HCT116 (cell line): ENCODE measurements around the gene CADPS2. TPM values are rescaled to one million over a fixed set of nuclear protein-coding genes. Genes with fewer than 3 reads are reported as not detected.

Source experiments
- ATAC-seq: fragments of 200-7000 bp; cut with Tn5 transposase; 2 replicates; pipeline ENCODE4 v1.9.1; 2020; ENCODE audit warnings: mild to moderate bottlenecking, moderate library complexity
- BruUV-seq: library from RNA; stranded (reverse); fragments of 400-500 nt; replicated peaks from 2 replicates; lab custom pipeline; 2021; lab: Mats Ljungman, UMichigan
- CTCF ChIA-PET: fragments of 300-600 bp; sonication (Branson Sonifier 250); formaldehyde crosslinking; loops from one replicate; lab custom pipeline; 2021; ENCODE audit warnings: antibody characterized with exemption; lab: Charles Lee
- POLR2A ChIA-PET: fragments of 300-600, 350-600 bp; sonication (Branson Sonifier 250); formaldehyde crosslinking; loops from one replicate; lab custom pipeline; 2021; ENCODE audit warnings: antibody characterized with exemption; lab: Charles Lee
- RAD21 ChIA-PET, 2 experiments: fragments of 300-600 bp; sonication (Branson Sonifier 250); formaldehyde crosslinking; loops; one replicate each; lab custom pipeline; 2023; ENCODE audit warnings: low total read pairs in 2 of 2; ENCODE audit not compliant: uncharacterized antibody in 2 of 2, unreplicated experiment in 2 of 2, low non-redundant PET in 1 of 2; lab: Charles Lee
- DNase-seq: peaks from one replicate; pipeline ENCODE4 v3.0.0-alpha.2; 2010; ENCODE audit warnings: low read depth, low spot score
- H2AFZ ChIP-seq: fragments of 200-600 bp; shearing (Covaris generic), sonication (generic); 2 replicates; pipeline ENCODE4 v1.6.1; 2017; ENCODE audit warnings: low read depth, mixed run types, mixed read lengths, antibody characterized with exemption, low read length; ENCODE audit not compliant: poor library complexity, severe bottlenecking
- H3K27ac ChIP-seq: 2 replicates; pipeline ENCODE4 v1.5.1; 2012; ENCODE audit warnings: low read depth, low read length
- H3K27me3 ChIP-seq: fragments of 200-600 bp; sonication (generic); 2 replicates; pipeline ENCODE4 v1.6.1; 2016; ENCODE audit warnings: mixed run types, low read length, mixed read lengths; ENCODE audit not compliant: insufficient read depth
- H3K36me3 ChIP-seq, 2 experiments: fragments of 200-500 bp in 1 of 2; fragments of 200-600 bp in 1 of 2; sonication (Bioruptor generic) in 1 of 2; sonication (generic) in 1 of 2; 2 replicates each; pipeline versions ENCODE4 v1.5.1 to v1.6.1; 2014 to 2016; ENCODE audit warnings: low read length in 2 of 2, inconsistent platforms in 1 of 2, mixed read lengths in 1 of 2, mixed run types in 1 of 2; ENCODE audit not compliant: insufficient read depth in 2 of 2, control insufficient read depth in 1 of 2
- H3K4me1 ChIP-seq, 2 experiments: fragments of 200-600 bp in 1 of 2; sonication (generic) in 1 of 2; 2 replicates each; pipeline versions ENCODE4 v1.5.1 to v1.6.1; 2012 to 2017; ENCODE audit warnings: low read length in 2 of 2, inconsistent platforms in 1 of 2, mild to moderate bottlenecking in 1 of 2, mixed read lengths in 1 of 2, mixed run types in 1 of 2, moderate library complexity in 1 of 2; ENCODE audit not compliant: insufficient read depth in 2 of 2, control insufficient read depth in 1 of 2
- H3K4me2 ChIP-seq: fragments of 200-600 bp; sonication (generic); 2 replicates; pipeline ENCODE4 v1.6.1; 2017; ENCODE audit warnings: mixed run types, low read length, mixed read lengths
- H3K4me3 ChIP-seq, 2 experiments: fragments of 200-600 bp in 1 of 2; sonication (generic) in 1 of 2; replicated peaks in 1 of 2; 2 replicates each; pipeline ENCODE4 v1.5.1; 2011 to 2016; ENCODE audit warnings: low read length in 2 of 2, control low read depth in 1 of 2, low read depth in 1 of 2, mild to moderate bottlenecking in 1 of 2, mixed read lengths in 1 of 2, mixed run types in 1 of 2
- H3K79me2 ChIP-seq: fragments of 200-600 bp; sonication (generic); 2 replicates; pipeline ENCODE4 v1.6.1; 2017; ENCODE audit warnings: mild to moderate bottlenecking, mixed run types, low read length, moderate library complexity, mixed read lengths; ENCODE audit not compliant: insufficient read depth
- H3K9ac ChIP-seq: fragments of 200-600 bp; sonication (generic); 2 replicates; pipeline ENCODE4 v1.6.1; 2016; ENCODE audit warnings: low read length, mixed read lengths
- H3K9me2 ChIP-seq: fragments of 200-600 bp; sonication (generic), shearing (Covaris generic); 2 replicates; pipeline ENCODE4 v1.6.1; 2017; ENCODE audit warnings: mixed run types, mild to moderate bottlenecking, moderate library complexity; ENCODE audit not compliant: insufficient read depth
- H3K9me3 ChIP-seq, 2 experiments: fragments of 200-500 bp in 1 of 2; fragments of 200-600 bp in 1 of 2; sonication (Bioruptor generic) in 1 of 2; sonication (generic) in 1 of 2; 2 replicates each; pipeline ENCODE4 v1.6.1; 2014 to 2017; ENCODE audit warnings: low read length in 2 of 2, mixed read lengths in 2 of 2, inconsistent platforms in 1 of 2, low read depth in 1 of 2, mild to moderate bottlenecking in 1 of 2, mixed run types in 1 of 2, moderate library complexity in 1 of 2; ENCODE audit not compliant: control insufficient read depth in 1 of 2, insufficient read depth in 1 of 2
- H4K20me1 ChIP-seq: fragments of 200-600 bp; sonication (generic), shearing (Covaris generic); 2 replicates; pipeline ENCODE4 v1.6.1; 2017; ENCODE audit warnings: mixed run types, mild to moderate bottlenecking, moderate library complexity; ENCODE audit not compliant: insufficient read depth
- ATF3 ChIP-seq: IDR thresholded peaks from 2 replicates; pipeline ENCODE4 v1.6.1; 2012
- EGR1 ChIP-seq: IDR thresholded peaks from 2 replicates; pipeline ENCODE4 v1.6.1; 2012; ENCODE audit warnings: low read depth
- ELF1 ChIP-seq: IDR thresholded peaks from 2 replicates; pipeline ENCODE4 v1.6.1; 2012; ENCODE audit warnings: low read depth, borderline replicate concordance
- FOSL1 ChIP-seq: IDR thresholded peaks from 2 replicates; pipeline ENCODE4 v1.6.1; 2012; ENCODE audit warnings: low read depth
- MAX ChIP-seq: IDR thresholded peaks from 2 replicates; pipeline ENCODE4 v1.6.1; 2012
- POLR2A ChIP-seq: IDR thresholded peaks from 2 replicates; pipeline ENCODE4 v1.7.0; 2011; ENCODE audit warnings: borderline replicate concordance; ENCODE audit not compliant: insufficient read depth, insufficient read length; ENCODE audit errors: extremely low read depth
- POLR2AphosphoS5 ChIP-seq: IDR thresholded peaks from 2 replicates; pipeline ENCODE4 v1.6.1; 2011; ENCODE audit warnings: mild to moderate bottlenecking, low read depth, low read length, moderate library complexity
- RAD21 ChIP-seq: IDR thresholded peaks from 2 replicates; pipeline ENCODE4 v1.6.1; 2012; ENCODE audit warnings: low read depth, mild to moderate bottlenecking
- SP1 ChIP-seq: IDR thresholded peaks from 2 replicates; pipeline ENCODE4 v1.6.1; 2012; ENCODE audit warnings: low read depth
- SRF ChIP-seq: IDR thresholded peaks from 2 replicates; pipeline ENCODE4 v1.6.1; 2012; ENCODE audit warnings: low read depth
- TCF7L2 ChIP-seq: IDR thresholded peaks from 2 replicates; pipeline ENCODE4 v1.7.0; 2011; ENCODE audit warnings: borderline replicate concordance, inconsistent platforms; ENCODE audit not compliant: insufficient read depth, insufficient read length; ENCODE audit errors: extremely low read depth
- ZFX ChIP-seq: fragments of 450-650 bp; IDR thresholded peaks from 2 replicates; pipeline ENCODE4 v1.6.1; 2017
- ZNF274 ChIP-seq: fragments of 200-500 bp; sonication (Bioruptor generic); IDR thresholded peaks from 2 replicates; pipeline ENCODE4 v1.6.1; 2014; ENCODE audit warnings: mild to moderate bottlenecking, low read depth, low read length, inconsistent platforms
- intact Hi-C: fragments of 100-400 bp; cut with micrococcal nuclease; formaldehyde crosslinking; loops from 2 replicates; pipeline ENCODE4 v1.10.0; 2022
- total RNA-seq: library from RNA; stranded (reverse); gene quantifications from one replicate; pipeline ENCODE4 v1.2.1, GENCODE V29; 2021; ENCODE audit not compliant: unreplicated experiment
- TF ChIP-seq, protein P1 (sequence below), 3 experiments: fragments of 200-600 bp in 1 of 3; sonication (generic) in 1 of 3; IDR thresholded peaks in 2 of 3; conservative IDR thresholded peaks in 1 of 3; 2 replicates each; pipeline ENCODE4 v1.5.1; 2012 to 2017; ENCODE audit warnings: low read depth in 2 of 3, low read length in 2 of 3, antibody characterized with exemption in 1 of 3, borderline replicate concordance in 1 of 3, control low read depth in 1 of 3, mild to moderate bottlenecking in 1 of 3, mixed read lengths in 1 of 3, mixed run types in 1 of 3, moderate library complexity in 1 of 3; ENCODE audit not compliant: insufficient read depth in 1 of 3
- TF ChIP-seq, protein P2 (sequence below): IDR thresholded peaks from 2 replicates; pipeline ENCODE4 v1.6.1; 2011; ENCODE audit warnings: mild to moderate bottlenecking, low read length, moderate library complexity; ENCODE audit not compliant: insufficient replicate concordance; ENCODE audit errors: extremely low read depth

Gene CADPS2
- total RNA-seq, 1 experiment from 2014 or later: 7.5 TPM

- intact Hi-C loops: no loop called here
- Histone ChIP-seq H3K4me3 (no peak overlapping the region), H3K79me2 (no peaks in the 10 kb centered on the region), H3K27me3 (no peaks in the 10 kb centered on the region), H3K9me2 (no peaks in the 10 kb centered on the region), H2AFZ (no peak overlapping the region), H3K9me3 (no peaks in the 10 kb centered on the region), H3K4me2 (no peak overlapping the region), H3K4me1 (no peaks in the 10 kb centered on the region), H3K27ac (no peak overlapping the region), H3K9ac (no peak overlapping the region), H3K36me3 (no peaks in the 10 kb centered on the region), H4K20me1 (no peaks in the 10 kb centered on the region)
- CTCF ChIA-PET: no interaction called here
- no peak for DNase-seq
- BruUV-seq: no TSS peak
- RAD21 ChIA-PET: no interaction called here
- no peak for ATAC-seq
- TF ChIP-seq MAX: no peak
- TF ChIP-seq POLR2A: no peak
- no peak for TF ChIP-seq ZFX
- TF ChIP-seq TCF7L2: no peak
- no peak for TF ChIP-seq ZNF274
- no peak for TF ChIP-seq RAD21
- TF ChIP-seq SRF: no peak
- POLR2A ChIA-PET: no interaction called here
Measured at GRCh38 chr7:122616951-122617350, 269.3 kb downstream of the CADPS2 start.

- POLR2A ChIA-PET: no interaction called here
- no peaks in the 10 kb centered on the region for H3K9me2 ChIP-seq
- no peak overlapping the region for H3K4me2 ChIP-seq
- RAD21 ChIA-PET: no interaction called here
- intact Hi-C loops: no loop called here
- no peaks in the 10 kb centered on the region for H3K79me2 ChIP-seq
- DNase-seq (no peak), ATAC-seq (no peak)
- no TSS peak for BruUV-seq
- H3K9me3 ChIP-seq: no peaks in the 10 kb centered on the region
- H3K36me3 ChIP-seq: no peaks in the 10 kb centered on the region
- H2AFZ ChIP-seq: no peak overlapping the region
- H3K27ac ChIP-seq: no peak overlapping the region
- no peaks in the 10 kb centered on the region for H3K4me1 ChIP-seq
- H3K27me3 ChIP-seq: no peaks in the 10 kb centered on the region
- no peak overlapping the region for H3K9ac ChIP-seq
- CTCF ChIA-PET: no interaction called here
- H4K20me1 ChIP-seq: no peaks in the 10 kb centered on the region
- H3K4me3 ChIP-seq: no peak overlapping the region
- TF ChIP-seq RAD21 (no peak), POLR2A (no peak), POLR2AphosphoS5 (no peak), ATF3 (no peak), ZNF274 (no peak), FOSL1 (no peak), SRF (no peak), ELF1 (no peak), EGR1 (no peak), SP1 (no peak)
- TF ChIP-seq, protein P1, sequence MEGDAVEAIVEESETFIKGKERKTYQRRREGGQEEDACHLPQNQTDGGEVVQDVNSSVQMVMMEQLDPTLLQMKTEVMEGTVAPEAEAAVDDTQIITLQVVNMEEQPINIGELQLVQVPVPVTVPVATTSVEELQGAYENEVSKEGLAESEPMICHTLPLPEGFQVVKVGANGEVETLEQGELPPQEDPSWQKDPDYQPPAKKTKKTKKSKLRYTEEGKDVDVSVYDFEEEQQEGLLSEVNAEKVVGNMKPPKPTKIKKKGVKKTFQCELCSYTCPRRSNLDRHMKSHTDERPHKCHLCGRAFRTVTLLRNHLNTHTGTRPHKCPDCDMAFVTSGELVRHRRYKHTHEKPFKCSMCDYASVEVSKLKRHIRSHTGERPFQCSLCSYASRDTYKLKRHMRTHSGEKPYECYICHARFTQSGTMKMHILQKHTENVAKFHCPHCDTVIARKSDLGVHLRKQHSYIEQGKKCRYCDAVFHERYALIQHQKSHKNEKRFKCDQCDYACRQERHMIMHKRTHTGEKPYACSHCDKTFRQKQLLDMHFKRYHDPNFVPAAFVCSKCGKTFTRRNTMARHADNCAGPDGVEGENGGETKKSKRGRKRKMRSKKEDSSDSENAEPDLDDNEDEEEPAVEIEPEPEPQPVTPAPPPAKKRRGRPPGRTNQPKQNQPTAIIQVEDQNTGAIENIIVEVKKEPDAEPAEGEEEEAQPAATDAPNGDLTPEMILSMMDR (IDR thresholded peaks at IDR 0.05 in 2 of 3, conservative IDR thresholded peaks at IDR 0.05 in 1 of 3; ENCODE audit: borderline replicate concordance in 1 of 3, insufficient read depth in 1 of 3, low read depth in 2 of 3, low read length in 2 of 3): no peak
- TF ChIP-seq, protein P2, sequence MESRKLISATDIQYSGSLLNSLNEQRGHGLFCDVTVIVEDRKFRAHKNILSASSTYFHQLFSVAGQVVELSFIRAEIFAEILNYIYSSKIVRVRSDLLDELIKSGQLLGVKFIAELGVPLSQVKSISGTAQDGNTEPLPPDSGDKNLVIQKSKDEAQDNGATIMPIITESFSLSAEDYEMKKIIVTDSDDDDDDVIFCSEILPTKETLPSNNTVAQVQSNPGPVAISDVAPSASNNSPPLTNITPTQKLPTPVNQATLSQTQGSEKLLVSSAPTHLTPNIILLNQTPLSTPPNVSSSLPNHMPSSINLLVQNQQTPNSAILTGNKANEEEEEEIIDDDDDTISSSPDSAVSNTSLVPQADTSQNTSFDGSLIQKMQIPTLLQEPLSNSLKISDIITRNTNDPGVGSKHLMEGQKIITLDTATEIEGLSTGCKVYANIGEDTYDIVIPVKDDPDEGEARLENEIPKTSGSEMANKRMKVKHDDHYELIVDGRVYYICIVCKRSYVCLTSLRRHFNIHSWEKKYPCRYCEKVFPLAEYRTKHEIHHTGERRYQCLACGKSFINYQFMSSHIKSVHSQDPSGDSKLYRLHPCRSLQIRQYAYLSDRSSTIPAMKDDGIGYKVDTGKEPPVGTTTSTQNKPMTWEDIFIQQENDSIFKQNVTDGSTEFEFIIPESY: no peak
Measured at GRCh38 chr7:122605929-122606328, 280.3 kb downstream of the CADPS2 start.
